Mucosa of rectum (tissue), 2 donors: ENCODE data around the gene THOC3.
A peak's percentile ranks its signal among the peaks of the same experiment; 100 is the strongest.
"Not testable (repeated sequence)": the region's sequence is repeated elsewhere in the genome, so short reads cannot be mapped to it uniquely, and the experiment has no call there.

Experiments
- H3K27ac ChIP-seq, 2 donors: one replicate each; pipeline ENCODE4 v1.7.0; 2013; ENCODE audit warnings: inconsistent platforms in 2 of 2, low read depth in 2 of 2, low read length in 2 of 2
- H3K27me3 ChIP-seq, 2 donors: one replicate each; pipeline ENCODE4 v1.7.0; 2013; ENCODE audit warnings: low read length in 2 of 2; ENCODE audit not compliant: control insufficient read depth in 2 of 2, insufficient read depth in 2 of 2
- H3K36me3 ChIP-seq, 2 donors: one replicate each; pipeline ENCODE4 v1.7.0; 2013; ENCODE audit warnings: low read length in 2 of 2; ENCODE audit not compliant: control insufficient read depth in 2 of 2, insufficient read depth in 2 of 2
- H3K4me1 ChIP-seq, 2 donors: one replicate each; pipeline ENCODE4 v1.7.0; 2013; ENCODE audit warnings: low read length in 2 of 2, mild to moderate bottlenecking in 1 of 2; ENCODE audit not compliant: control insufficient read depth in 2 of 2, insufficient read depth in 2 of 2
- H3K4me3 ChIP-seq, 2 donors: one replicate each; pipeline ENCODE4 v1.7.0; 2013; ENCODE audit warnings: low read length in 2 of 2
- H3K9ac ChIP-seq, 2 donors: one replicate each; pipeline ENCODE4 v1.7.0; 2013; ENCODE audit warnings: low read length in 2 of 2, low read depth in 1 of 2, mild to moderate bottlenecking in 1 of 2
- H3K9me3 ChIP-seq, 2 donors: one replicate each; pipeline ENCODE4 v1.7.0; 2013; ENCODE audit warnings: low read length in 2 of 2; ENCODE audit not compliant: control insufficient read depth in 2 of 2
- donor health status: healthy.
- donor health status: Normal muscosa, but diverticular disease.

Gene THOC3

DNA sequence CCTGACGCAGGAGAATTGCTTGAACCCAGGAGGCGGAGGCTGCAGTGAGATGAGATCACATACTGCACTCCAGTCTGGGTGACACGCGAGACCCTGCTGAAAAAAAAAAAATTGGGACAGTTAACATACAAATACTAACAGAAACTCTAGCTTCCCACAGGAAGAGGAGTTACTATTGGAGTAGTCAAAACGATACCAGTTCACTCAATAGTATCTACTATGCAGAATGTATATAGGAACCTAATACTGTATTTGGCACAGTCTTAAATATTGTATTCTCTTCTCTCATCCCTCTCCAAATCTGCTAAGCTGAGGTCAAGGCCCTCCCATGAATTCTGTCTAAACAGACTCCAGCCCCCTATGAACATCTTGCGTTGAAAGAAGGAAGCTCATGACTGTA lies 27.4 kb upstream of the THOC3 start:
- not testable (repeated sequence) for H3K27ac ChIP-seq, H3K4me3 ChIP-seq, H3K36me3 ChIP-seq, H3K9ac ChIP-seq, H3K4me1 ChIP-seq, H3K9me3 ChIP-seq, H3K27me3 ChIP-seq

DNA sequence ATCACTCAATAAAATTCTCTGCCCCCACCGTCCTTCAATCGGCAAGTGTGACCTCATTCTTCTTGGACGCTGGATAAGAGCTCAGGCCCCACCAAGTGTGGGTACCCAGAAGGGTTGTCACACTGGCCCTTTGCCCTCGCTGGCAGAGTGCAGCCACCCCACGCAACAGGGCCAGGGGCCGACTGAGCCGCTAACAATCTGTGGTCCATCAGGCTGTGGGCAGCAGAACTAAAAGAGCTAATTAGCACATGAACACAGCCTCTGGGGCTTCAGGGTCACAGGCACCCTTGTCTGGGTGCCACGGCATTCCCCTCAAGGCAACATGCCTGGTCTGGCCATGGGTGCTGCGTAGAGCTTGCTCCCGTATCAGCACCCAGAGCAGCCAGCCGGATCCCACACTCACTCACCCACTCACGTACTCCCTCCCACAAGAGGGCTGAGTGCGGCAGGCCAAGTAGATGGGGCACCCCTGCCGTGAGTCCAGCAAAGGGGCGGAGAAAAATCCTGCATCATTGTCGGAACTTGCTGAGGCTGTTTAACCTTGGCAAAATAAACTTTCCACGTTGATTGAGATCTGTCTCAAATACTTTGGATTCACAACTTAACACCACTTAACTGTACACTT lies 11.4 kb upstream of the THOC3 start:
- not testable (repeated sequence) for H3K27me3 ChIP-seq, H3K27ac ChIP-seq, H3K36me3 ChIP-seq, H3K4me1 ChIP-seq, H3K9ac ChIP-seq, H3K9me3 ChIP-seq, H3K4me3 ChIP-seq

DNA sequence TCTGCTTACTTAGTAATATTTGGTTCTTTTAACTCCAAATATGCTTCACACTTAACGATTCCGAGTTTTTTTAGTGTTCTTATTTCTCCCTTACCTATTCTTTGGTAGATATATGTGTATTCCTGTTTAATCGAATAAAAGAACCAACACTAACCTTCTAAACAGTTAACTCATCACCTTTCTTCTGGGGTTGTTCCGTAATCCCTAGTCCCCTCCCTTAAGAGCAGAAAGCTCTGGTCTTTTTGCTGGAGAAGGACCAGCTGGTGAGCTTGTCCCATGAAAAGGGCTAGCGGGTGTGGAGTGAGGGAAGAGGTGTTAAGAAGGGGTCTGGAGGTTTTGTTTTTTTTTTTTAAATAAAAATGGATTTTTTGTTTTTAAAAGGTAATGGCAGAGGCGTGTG lies 266 bp upstream of the THOC3 start:
- peak overlapping the region; percentile 39 to 70 for H3K4me3 ChIP-seq
- H3K27me3 ChIP-seq, H3K36me3 ChIP-seq, H3K4me1 ChIP-seq, H3K9me3 ChIP-seq, H3K27ac ChIP-seq, H3K9ac ChIP-seq: not testable (repeated sequence)

- not testable (repeated sequence) for H3K4me3 ChIP-seq, H3K27ac ChIP-seq, H3K36me3 ChIP-seq, H3K9me3 ChIP-seq, H3K27me3 ChIP-seq, H3K4me1 ChIP-seq, H3K9ac ChIP-seq
These were observed 5.8 kb downstream of the THOC3 start for GRCh38 chr5:175962329-175962728.

GRCh38 chr5:175960228-175960627 lies 7.9 kb downstream of the THOC3 start:
- H3K27ac ChIP-seq, H3K4me1 ChIP-seq, H3K27me3 ChIP-seq, H3K9ac ChIP-seq, H3K4me3 ChIP-seq, H3K36me3 ChIP-seq, H3K9me3 ChIP-seq: not testable (repeated sequence)

DNA sequence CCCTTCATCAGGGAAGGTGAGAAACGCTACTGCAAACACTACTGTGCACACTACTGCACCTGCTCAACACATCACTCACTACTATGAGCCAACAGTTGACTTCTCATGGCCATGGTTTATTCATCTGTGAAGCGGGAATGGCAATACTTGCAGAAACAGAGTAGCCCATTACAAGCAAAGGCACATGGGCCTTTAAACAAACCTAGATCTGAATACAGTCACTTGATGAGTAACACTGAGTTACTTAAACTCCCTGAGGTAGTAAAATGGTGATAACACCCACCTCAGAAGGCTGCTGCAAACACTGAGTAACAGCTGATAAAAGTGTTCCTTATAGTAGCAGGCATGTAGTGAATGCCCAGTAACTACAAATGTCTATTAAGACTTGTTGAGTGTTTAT lies 9.6 kb downstream of the THOC3 start:
- not testable (repeated sequence) for H3K4me3 ChIP-seq, H3K9ac ChIP-seq, H3K4me1 ChIP-seq, H3K27me3 ChIP-seq, H3K9me3 ChIP-seq, H3K36me3 ChIP-seq, H3K27ac ChIP-seq

- H3K27me3 ChIP-seq, H3K4me1 ChIP-seq: not testable (repeated sequence)
These were observed 14.0 kb downstream of the THOC3 start for GRCh38 chr5:175954107-175954506.

GRCh38 chr5:175952810-175953209 lies 15.3 kb downstream of the THOC3 start:
- not testable (repeated sequence) for H3K9me3 ChIP-seq, H3K4me3 ChIP-seq, H3K9ac ChIP-seq, H3K27ac ChIP-seq, H3K4me1 ChIP-seq, H3K36me3 ChIP-seq, H3K27me3 ChIP-seq

More at GRCh38 chr5:175954107-175954506, 14.0 kb downstream of the THOC3 start:
- H3K36me3 ChIP-seq, H3K4me3 ChIP-seq, H3K9me3 ChIP-seq, H3K27ac ChIP-seq, H3K9ac ChIP-seq: not testable (repeated sequence)

GRCh38 chr5:175951339-175951969 lies 16.7 kb downstream of the THOC3 start:
- not testable (repeated sequence) for H3K9ac ChIP-seq, H3K9me3 ChIP-seq, H3K27me3 ChIP-seq, H3K36me3 ChIP-seq, H3K4me3 ChIP-seq, H3K4me1 ChIP-seq, H3K27ac ChIP-seq

DNA sequence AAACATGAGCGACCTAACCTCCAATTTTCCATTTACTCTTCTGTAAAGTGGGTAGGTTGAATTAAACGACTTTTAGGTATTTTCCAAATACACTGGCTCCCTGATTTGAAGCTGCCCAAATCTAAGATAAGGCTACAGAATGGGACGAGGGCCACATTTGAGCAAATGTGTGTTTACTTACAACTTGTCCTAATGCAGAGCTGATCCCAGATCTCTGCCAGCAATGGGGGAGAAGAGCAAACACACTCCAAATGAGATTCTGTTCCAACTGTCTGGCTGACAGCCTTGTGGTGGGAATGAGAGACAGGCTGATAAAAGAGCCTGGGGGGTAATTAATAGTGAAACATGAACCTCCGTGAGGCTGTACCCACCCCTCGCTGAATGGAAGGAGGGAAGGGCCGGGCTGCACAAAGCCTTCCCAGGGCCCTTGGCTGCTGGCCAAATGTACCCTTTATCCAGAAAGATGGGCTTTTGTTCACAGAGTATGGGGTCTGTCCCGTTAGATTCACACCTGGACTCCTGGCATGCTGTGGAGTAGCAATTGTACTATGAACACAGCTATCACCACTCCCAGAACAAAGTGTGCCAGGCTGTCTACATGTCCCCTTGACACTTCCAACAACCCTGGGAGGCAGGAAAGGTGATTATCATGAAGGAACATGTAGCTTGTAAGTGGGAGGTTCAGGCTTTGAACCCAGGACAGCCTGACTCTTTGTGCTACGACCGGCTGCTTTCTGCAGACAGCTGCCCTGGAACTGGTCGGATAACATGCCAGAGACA lies 19.6 kb downstream of the THOC3 start:
- not testable (repeated sequence) for H3K4me3 ChIP-seq, H3K9ac ChIP-seq, H3K36me3 ChIP-seq, H3K27ac ChIP-seq, H3K27me3 ChIP-seq, H3K9me3 ChIP-seq, H3K4me1 ChIP-seq
